K562 treated with DMSO at 1 percent for 48 hours (cell line): ENCODE measurements around the gene PPM1H. TPM values are rescaled to one million over a fixed set of nuclear protein-coding genes. Genes with fewer than 3 reads are reported as not detected.

Experiments used
- total RNA-seq: library from RNA; unstranded; fragments of 300-600 nt; gene quantifications from 2 replicates; pipeline ENCODE4 v1.2.3, GENCODE V29; 2022; ENCODE audit warnings: low replicate concordance; ENCODE audit errors: extremely low read depth

The PPM1H gene, protein sequence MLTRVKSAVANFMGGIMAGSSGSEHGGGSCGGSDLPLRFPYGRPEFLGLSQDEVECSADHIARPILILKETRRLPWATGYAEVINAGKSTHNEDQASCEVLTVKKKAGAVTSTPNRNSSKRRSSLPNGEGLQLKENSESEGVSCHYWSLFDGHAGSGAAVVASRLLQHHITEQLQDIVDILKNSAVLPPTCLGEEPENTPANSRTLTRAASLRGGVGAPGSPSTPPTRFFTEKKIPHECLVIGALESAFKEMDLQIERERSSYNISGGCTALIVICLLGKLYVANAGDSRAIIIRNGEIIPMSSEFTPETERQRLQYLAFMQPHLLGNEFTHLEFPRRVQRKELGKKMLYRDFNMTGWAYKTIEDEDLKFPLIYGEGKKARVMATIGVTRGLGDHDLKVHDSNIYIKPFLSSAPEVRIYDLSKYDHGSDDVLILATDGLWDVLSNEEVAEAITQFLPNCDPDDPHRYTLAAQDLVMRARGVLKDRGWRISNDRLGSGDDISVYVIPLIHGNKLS
- total RNA-seq, result not detected in 2 replicates

DNA sequence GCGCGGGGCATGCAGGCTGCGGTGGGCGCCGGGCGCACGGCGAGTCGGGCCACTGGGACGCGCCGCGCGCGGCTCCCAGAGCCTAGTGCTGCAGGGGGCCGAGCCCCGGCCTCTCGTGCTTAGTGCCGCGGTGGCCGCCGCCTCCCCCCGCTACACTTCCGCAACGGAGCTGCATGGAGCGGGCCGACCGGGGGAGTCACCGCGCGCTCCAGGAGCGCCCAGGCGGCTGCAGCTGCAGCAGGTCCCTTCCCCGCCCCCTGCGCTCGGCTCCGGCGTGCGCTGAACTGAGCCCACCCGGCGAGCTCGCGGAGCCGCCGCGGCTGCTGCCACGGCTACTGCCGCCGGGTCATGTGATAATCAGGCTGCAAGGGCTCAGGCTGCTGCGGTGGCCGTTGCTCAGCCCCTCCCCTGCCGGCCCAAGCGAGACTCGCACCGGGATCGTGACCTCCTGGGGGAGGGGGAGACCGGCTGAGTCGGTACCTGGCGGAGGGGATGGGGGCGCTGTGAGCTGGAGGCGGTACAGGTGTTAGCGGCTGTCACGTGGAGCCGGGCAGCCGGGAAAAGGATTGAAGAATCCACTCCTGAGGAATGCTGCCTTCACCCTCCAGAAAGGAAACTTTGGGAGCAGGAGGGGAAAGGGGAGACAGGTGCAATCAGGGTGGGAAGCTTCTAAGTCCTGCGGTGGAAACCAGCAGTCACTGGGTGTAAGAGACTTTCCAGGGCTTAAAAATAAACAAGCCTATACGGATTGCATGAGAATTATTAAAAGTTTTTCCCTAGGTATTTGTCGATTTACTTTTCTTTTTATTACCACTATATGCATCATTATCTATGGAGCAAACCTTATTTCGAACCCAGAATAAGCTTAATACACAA lies at the start of gene PPM1H:
Gene PPM1H, minus strand, starts transcription at position 352 of the 876 bp plus-strand sequence. CDS start 414 bp downstream, outside the sequence.

Other genes with a start within 250 kb of the PPM1H start
- not detected in 2 replicates for gene AVPR1A, start 216.1 kb upstream of the PPM1H start, total RNA-seq